Measurements from ENCODE around the gene EXOC7. TPM values are rescaled to one million over a fixed set of nuclear protein-coding genes. Genes with fewer than 3 reads are reported as not detected.
"Not testable (repeated sequence)": the region's sequence is repeated elsewhere in the genome, so short reads cannot be mapped to it uniquely, and the experiment has no call there.

The EXOC7 gene
- polyA plus RNA-seq, 3 donors = 141 to 194 (median 166) TPM

DNA sequence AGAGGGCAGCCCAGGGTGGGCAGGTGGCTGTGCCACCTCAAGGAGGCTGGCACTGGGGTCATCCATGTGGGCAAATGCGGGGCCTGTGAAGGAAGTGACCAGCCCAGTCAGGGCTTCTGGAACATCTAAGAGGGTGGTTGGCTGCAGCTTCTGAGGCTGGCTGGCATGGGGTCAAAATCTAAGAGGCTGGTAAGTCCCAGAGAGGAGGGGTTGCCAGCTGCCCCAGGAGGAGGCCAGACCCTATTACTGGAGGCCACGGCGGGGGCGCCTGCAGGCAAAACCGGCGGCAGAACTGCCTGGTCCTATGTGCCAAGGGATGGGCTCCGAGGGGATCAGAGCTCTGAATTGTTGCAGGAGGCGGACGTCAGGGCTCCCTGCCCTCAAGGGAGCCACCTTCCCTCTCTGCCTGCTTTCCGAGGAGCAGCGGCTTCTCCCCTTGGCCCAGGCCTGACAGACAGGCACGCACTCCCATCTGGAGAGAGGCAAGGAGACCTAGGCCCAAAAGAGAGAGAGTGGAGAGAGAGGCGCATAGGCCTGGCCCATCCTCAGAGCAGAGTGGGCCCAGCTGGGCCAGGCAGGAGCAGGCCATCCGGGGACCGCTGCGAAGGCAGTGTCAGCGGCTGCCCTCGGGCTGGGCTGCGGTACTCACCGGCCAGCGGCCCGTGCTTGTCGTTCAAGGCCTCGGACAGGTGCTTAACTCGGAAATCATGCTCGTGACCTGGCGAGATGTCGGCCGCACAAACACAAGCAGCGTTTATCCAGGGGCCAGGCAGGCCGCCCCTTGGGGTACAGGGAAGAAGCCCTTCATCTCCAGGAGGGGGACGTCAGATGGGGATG lies 13.7 kb downstream of the EXOC7 start:
- DNase-seq = no peak

DNA sequence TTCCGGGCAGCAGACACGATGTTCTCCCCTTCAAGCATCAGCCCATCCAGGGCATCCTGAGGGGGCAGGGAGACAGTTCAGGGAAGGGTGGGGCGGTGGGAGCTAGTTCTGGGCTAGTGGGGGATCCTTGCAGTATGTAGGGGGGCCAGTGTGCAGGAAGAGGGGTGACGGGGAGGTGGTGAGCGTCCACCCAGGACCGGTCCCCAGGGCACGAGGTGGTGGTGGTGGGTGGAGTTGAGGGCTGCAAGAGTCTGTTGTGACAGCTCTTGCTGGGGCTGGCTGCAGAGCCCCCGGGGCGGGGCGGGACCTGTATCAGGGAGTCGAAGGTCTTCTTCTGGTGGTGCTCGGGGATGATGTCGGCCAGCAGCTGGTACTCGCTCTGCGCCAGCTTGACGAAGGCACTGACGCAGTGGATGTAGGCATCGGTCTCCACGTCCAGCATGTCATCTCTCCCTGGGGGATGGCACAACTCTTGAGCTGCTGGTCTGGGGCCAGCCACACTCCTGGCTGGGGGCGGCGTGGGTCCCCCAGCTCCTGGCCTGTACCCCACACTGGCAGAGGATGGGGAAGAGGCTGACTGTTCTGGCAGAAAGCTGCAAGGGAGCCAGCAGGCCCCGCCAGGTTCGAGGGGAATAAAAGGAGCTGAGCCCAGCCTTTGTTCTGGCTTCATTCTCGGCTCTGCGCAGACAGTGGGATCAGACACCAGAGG lies 14.6 kb downstream of the EXOC7 start:
- no peak for DNase-seq

DNA sequence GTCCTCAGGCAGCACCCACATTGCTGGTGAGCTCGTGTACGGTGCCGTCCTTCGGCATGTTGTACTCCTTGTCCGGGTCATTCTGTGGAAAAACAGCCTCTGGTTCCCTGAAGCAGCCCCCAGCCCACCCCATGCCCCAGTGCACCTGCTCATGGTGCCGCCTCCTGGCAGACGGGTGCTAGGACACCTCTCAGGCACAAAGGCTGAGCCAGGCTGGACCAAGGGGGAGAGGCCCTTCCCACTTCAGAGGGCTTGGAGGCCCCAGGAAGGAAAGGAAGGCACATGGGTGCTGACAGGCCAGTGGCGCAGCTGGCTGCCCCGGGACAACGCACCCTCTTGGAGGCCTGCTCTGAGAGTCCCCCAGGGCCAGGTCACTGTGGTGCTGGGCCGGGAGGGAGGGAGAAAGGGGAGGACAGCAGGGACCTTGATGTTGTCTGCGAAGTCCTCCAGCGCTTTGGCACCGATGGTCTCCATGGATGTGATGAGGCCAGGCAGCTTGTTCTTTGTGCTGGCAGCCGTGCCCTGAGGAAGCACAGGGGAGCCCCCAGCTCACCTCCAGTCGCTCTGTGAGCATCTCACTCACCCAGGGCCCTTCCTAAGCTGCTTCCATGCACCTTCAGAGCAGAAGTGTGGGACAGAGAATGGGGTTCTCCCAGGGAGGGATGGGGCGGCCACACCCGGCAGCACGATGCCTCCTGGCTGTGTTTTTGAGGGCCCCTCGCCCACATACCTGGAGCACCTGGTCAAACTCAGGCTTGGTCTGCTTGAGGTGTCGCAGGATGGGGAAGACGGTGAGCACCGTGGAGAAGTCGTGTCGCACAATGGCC lies 15.3 kb downstream of the EXOC7 start:
- no peak for DNase-seq

DNA sequence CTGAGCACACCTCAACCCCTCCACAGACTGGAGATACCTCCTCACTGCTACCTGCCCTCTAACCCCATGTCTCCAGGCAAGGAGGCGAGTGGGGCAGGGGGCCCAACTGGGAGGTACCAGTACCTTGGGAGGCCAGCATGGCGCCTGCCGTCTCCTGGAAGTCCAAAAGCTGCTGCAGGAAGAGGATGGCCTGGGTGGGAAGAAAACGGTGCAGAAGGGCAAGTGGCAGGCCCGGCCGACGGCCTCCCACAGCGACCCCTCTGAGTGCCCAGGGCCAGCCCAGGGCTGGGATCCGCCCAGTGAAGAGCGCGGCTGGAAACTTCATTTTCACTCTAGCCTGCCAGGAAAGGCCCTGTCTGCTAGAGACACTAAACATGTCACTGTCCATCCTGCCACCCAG lies 16.1 kb downstream of the EXOC7 start:
- no peak for DNase-seq

DNA sequence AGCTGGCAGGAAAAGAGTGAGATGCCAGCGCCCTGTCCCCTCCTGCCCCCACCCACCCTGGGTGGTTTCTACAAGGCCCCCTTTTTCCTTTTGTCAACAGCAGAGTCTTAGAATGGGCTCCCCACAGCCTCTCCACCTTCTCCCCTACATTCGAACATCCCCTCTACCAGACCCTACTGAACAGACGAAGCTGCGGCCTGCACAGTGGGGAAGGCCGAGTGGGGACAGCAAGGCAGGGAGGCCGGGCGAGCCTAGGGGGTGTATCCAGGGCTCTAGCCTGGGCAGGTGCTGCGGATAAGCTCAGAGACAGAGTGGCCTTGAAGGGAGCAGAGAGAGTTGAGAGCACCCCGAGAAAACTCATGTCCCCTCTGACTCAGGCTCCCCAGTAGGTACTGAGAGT lies 17.2 kb downstream of the EXOC7 start:
- DNase-seq = no peak

DNA sequence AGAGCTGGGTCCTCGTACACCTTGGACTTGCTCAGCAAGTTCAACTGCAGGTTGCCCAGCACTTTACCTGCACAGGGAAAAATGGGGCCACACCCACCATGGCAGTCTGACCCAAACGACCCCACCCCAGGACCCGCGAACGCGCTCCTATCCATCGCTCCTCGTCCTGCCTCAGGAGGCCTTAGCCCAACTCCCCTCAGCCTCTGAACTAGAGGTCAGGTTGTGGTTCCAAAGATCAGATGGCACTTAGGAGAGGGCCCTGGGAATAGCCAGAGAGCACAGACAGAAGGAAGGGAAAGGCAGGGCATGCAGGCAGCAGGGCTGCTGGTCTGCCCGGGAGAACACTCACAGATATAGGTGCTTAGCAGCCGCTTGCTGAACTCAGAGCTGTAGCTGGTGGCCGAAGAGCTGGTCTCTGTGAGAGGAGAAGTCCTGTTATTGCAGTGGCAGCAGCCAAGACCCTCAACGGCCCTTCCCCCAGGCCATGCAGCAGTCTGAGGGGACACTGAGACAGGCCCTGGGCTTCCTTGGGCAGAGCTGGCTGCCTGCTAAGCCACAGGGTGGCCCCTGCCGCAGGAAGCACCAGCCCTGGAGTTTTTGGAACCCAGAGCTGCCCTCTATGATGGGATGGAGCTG lies 17.7 kb downstream of the EXOC7 start:
- no peak for DNase-seq

DNA sequence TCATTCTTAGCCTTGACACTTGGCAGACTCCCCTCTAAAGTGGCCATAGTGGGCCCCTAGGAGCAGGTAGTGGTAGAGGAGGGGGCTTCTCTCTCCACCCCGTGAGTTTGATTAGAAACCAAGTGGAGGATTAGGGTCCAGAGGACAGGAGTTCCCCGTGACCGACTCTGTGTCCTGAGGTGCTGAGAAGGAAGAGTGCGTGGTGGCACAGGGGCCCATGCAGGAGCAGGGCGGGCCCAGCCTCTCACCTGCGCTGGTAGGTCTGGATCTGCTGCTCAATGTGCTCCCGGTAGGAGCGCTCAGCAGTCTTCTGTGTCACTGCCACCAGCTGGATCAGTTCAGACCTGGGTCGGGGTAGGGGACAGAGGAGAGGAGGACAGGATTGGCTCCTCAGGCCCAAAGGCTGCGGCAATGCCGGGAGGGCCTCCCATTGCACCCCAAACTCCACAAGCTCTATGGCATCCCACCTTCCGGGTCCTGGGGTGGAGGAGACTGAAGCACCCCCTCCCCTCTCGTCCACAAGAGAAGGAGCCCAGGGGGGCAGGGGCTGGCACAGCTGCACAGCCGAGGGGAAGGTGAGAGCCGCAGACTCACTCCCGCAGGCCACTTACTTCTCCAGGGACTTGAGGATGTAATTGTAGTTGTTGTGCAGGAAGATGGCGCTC lies 18.4 kb downstream of the EXOC7 start:
- DNase-seq = no peak

DNA sequence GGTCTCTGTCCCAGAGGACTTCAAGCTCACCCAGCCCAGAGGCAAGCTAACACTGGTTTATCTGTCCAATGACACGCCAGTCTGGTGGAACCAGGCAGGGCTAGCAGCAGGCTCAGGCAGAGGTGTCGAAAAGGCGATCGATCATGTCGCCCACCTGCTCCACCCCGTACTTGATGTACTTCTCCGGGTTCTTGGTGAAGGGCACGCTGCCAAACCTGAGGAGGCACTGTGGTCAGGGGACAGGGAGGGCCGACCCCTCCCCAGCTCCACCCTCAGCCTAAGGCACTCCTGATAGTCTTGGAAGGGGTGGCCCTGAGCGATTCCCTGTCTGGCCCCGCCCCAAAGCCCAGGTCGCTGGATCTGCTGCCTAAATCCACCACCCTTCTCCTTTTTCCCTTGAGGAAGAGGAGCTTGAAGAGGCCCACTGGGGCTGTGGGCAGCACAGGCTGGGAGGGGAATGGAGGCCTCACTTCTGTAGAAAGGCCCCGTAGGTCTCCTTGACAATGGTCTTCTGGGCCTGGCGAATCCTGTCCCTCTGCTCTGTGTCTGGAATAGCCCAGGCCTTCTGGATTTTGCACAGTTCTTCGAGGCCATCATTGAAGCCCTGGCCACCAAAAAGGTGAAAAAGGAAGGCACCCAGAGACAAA lies 19.9 kb downstream of the EXOC7 start:
- no peak for DNase-seq

DNA sequence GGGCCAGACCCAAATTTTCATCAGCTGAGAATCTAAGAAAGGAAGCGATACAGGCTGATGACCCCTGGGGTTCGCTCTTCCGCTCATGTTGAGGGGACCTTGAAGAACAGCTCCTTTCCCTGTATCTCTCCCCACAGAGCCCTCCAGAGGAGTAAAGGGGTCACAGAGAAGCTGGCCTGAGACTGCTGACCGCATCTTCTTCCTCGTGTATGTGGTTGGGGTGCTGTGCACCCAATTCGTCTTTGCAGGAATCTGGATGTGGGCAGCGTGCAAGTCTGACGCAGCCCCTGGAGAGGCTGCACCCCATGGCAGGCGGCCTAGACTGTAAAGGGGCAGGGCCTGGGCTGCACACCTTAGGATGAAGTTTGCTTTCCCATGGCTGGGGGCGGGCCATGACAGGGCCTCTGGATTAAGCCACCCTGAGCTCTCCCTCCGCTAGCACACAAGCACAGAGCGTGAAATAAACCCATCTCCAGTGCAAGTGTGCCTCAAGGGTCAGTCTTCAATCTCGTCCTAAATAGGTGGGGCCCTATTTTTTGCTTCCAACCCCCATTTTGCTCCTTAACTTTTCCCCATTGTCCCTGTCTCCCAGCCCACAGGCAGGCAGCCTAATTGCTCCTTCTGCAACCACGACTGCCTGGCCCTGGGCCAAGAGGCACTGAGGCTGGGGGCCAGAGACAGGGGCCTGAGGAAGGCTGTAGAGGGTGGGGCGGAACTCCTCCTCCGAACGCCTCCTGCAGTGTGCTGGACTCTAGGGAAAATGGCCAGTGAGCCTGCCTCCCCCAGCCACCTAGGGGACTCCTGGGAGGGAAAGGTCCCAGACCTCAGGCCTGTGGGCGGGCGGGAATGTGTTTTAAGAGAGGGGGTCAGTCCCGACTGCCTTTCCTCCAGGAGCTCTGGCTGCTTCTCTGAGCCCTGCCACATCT lies 21.0 kb downstream of the EXOC7 start:
- no peak for DNase-seq

DNA sequence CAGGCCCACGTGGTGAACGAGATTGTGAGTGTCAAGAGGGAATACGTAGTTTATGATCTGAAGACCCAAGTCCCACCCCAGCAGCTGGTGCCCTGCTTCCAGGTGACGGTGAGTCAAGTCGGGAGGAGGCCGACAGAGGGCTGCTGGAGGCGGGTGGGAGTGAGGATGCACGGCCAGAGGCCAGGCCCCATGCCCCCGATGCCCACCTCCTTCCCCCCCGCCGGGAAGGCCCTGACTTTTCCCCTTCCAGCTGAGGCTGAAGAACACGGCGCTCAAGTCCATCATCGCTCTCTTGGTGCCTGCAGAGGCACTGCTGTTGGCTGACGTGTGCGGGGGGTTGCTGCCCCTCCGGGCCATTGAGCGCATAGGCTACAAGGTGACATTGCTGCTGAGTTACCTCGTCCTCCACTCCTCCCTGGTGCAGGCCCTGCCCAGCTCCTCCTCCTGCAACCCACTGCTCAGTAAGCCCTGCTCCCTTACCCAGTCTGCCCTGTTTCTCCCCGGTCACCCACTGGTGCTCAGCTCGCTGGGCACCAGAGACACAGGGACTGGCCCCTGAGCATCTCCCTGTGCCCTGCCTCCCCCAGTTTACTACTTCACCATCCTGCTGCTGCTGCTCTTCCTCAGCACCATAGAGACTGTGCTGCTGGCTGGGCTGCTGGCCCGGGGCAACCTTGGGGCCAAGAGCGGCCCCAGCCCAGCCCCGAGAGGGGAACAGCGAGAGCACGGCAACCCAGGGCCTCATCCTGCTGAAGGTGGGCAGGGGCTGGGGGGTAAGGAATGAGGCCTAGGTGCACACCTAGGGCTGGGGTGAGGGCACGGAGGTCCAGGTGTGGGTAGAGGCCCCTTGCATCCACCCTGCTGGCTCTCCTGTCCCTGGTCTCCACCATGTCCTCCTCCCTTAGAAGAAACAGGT lies 22.0 kb downstream of the EXOC7 start:
- no peak for DNase-seq

DNA sequence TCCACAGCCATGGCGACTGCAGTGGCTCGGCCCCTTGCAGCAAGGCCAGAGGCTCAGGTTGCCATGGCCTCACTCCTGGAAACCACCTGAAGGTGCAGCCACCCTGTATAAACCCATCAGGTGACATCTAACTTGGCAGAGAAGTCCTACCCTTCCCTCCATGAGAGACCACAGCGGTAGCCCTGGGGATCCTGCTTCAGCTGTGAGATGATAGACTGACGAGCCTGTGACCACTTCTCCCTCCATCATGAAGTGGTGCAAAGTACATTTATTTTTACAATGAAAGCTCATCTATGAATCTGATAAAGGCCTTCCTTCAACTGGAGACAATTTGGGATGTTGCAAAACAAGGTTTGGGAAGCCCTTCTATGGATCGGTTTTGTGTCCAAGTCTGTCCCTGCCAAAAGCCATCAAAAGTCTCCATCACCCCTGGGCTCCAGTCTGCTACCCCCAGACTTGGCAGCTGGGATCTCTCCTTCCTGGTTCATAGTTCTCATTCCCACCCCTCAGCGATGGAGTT lies 22.8 kb downstream of the EXOC7 start:
- DNase-seq = no peak

DNA sequence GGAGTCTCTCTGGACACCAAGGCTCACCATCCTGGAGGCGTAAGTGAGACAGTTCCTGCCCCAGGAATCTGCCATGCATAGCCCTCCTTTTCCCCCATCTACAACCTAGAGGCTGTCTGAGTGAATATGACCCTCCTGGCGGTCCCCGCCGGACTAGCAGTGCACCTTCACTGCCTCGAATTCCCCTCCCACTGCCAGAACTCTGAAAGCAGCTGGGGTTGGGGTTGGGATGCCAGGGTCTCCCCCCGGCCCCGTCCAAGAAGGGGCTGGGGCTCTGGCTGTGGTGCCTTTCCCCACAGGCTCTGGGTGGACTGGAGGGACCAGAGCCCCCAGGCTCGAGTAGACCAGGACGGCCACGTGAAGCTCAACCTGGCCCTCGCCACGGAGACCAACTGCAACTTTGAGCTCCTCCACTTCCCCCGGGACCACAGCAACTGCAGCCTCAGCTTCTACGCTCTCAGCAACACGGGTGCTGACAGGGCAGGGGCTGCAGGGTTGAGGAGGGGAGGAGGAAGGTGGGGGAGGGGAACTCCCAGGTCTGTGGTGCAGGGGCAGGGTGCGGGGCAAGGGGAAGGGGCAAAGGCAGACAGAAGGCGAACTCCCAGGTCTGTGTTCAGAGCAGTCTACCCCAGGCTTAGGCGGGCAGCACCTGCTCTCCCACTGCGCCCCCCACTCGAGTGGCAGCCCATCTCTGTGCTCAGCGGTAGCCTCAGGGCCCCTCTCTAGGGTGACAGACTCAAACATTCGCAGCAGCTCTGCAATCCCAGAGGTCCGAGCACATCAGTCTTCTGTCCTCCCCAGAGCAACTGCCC lies 23.4 kb downstream of the EXOC7 start:
- DNase-seq = no peak

DNA sequence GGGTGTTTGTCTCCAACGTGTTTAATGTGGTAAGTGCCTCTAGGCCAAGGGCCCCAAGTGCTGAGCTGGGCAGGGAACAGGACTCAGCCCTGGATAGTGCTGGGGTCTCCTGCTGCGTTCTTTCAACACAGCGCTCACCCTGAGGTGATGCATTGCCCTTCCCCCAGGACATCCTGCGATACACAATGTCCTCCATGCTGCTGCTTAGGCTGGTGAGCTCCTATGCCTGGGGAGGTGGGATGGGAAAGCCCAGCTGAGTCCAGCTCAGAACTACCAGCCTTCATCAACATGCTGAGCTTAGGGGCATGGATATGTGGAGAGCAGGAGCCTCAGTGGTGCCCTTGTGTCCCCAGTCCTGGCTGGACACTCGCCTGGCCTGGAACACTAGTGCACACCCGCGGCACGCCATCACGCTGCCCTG lies 24.0 kb downstream of the EXOC7 start:
- no peak for DNase-seq

DNA sequence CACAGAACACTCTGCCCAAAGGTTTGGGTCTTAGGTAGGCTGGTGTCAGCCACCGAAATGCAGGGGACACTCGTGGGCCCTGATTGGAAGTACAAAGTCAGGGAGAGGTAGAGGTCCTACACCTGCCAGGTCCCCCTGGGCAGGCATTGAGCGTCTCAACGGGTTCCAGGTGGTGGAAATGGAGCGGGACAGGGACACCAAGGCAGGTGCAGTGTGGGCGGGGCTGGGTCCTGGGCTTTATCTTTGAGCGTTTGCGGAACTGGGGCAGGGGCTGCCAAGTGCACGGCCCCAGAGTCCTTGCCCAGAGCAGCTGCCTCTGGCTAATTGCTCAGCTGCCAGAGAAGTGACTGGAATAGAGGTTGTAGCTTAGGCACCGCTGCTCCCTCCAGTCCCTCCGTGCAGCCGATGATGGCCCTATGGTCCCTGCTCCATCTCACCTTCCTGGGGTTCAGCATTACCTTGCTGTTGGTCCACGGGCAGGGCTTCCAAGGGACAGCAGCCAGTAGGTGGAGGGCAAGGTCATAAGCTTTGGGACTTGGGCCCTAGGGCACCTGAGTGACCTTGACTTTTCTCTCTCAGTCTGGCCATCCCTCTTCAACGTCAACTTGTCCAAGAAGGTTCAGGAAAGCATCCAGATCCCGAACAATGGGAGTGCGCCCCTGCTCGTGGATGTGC lies 24.6 kb downstream of the EXOC7 start, which contains the start of gene ZACN:
Gene ZACN, plus strand, starts transcription at position 323 of the 675 bp plus-strand sequence. Its CDS starts 83 bp downstream, at position 406.
- no peak for DNase-seq

DNA sequence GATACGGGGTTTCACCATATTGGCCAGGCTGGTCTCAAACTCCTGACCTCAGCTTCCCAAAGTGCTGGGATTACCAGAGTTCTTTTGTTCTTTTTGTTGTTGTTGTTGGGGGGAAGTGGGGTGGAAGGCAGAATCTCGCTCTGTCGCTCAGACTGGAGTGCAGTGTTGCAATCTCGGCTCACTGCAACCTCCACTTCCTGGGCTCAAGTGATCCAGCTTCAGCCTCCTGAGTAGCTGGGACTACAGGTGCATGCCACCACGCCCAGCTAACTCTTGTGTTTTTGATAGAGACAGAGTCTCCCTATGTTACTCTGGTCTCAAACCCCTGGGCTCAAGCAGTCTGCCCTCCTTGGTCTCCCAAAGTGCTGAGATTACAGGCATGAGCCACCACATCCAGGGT lies 25.2 kb downstream of the EXOC7 start:
- DNase-seq = not testable (repeated sequence)

DNA sequence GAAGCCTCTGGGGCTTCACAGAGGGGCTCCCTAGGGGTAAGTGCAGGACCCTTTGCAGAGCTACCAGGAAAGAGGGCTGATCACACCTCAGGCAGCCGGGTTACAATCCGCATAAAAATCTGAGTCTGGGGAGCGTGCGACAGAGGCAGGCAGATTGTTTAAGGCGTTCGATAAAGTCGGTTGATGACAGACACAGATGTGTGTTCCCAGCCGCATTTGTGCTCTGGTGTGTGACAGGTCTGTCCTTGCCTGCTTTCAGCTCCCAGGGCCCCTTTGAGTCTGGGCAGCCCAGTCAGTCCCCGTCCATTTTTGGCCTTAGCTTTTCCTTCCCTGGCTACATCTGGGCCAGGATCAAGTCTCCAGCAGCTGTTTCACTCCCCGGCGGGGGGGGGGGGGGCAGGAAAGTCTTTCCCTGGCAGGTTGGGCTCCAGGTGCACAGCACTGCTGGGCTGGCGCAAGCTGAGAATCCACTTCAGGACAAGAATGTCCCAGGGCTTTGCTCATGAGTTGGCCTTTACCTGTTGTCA lies 25.9 kb downstream of the EXOC7 start:
- no peak for DNase-seq
